Breast epithelium (tissue), 4 donors: ENCODE results near the gene GMDS. TPM values are rescaled to one million over a fixed set of nuclear protein-coding genes. Genes with fewer than 3 reads are reported as not detected.
A peak's percentile ranks its signal among the peaks of the same experiment; 100 is the strongest.

Source experiments
- DNase-seq, 2 donors: peaks; one replicate each; pipeline ENCODE4 v3.0.0-alpha.2; 2019; ENCODE audit warnings: low spot score in 2 of 2
- H3K27ac ChIP-seq, 2 donors: fragments of 200-600 bp; sonication (generic) in 1 of 2; one replicate each; pipeline ENCODE4 v1.5.1; 2016 to 2019; ENCODE audit warnings: mild to moderate bottlenecking in 1 of 2
- H3K27me3 ChIP-seq, 2 donors: fragments of 200-600 bp; sonication (generic) in 1 of 2; one replicate each; pipeline versions ENCODE4 v1.5.1 to v1.6.0; 2017 to 2019; ENCODE audit warnings: control low read depth in 1 of 2, mild to moderate bottlenecking in 1 of 2
- H3K36me3 ChIP-seq: fragments of 200-600 bp; one replicate; pipeline ENCODE4 v1.5.1; 2019
- H3K4me1 ChIP-seq, 2 donors: fragments of 200-600 bp; sonication (generic); one replicate each; pipeline ENCODE4 v1.5.1; 2016 to 2019; ENCODE audit warnings: control low read depth in 1 of 2
- H3K4me3 ChIP-seq, 3 donors: fragments of 200-600 bp; sonication (generic); 1 replicate in 2 of 3; 2 replicates in 1 of 3; pipeline ENCODE4 v1.5.1; 2016 to 2019; ENCODE audit warnings: mild to moderate bottlenecking in 3 of 3, moderate library complexity in 2 of 3
- H3K9me3 ChIP-seq, 2 donors: fragments of 200-600 bp; sonication (generic) in 1 of 2; one replicate each; pipeline ENCODE4 v1.5.1; 2016 to 2019; ENCODE audit warnings: control low read depth in 1 of 2
- CTCF ChIP-seq, 3 donors: fragments of 450-650 bp; IDR thresholded peaks; one replicate each; pipeline ENCODE4 v1.5.1; 2016 to 2017; ENCODE audit warnings: antibody characterized with exemption in 3 of 3, mild to moderate bottlenecking in 3 of 3, moderate library complexity in 3 of 3
- POLR2A ChIP-seq: fragments of 450-650 bp; IDR thresholded peaks from one replicate; pipeline ENCODE4 v1.6.1; 2016; ENCODE audit warnings: antibody characterized with exemption, mild to moderate bottlenecking, moderate library complexity
- POLR2AphosphoS5 ChIP-seq, 3 donors: sonication (generic); formaldehyde crosslinking; IDR thresholded peaks; one replicate each; pipeline ENCODE4 v1.6.1; 2017; ENCODE audit warnings: antibody characterized with exemption in 3 of 3
- intact Hi-C: fragments of 100-400 bp; cut with DNase I; formaldehyde crosslinking; loops from one replicate; pipeline ENCODE4 v1.15.1; 2023; ENCODE audit warnings: low total_unique reads
- total RNA-seq, 3 donors: library from RNA; depleted of rRNA; stranded (reverse); fragments of >200 nt; gene quantifications; one replicate each; pipeline ENCODE4 v1.1.0, GENCODE V29; 2016

Gene GMDS
- total RNA-seq, 3 donors from 2014 or later: 7.5 to 29.2 (median 17.0) TPM

GRCh38 chr6:1627827-1628560 lies 617.4 kb downstream of the GMDS start:
- no peak for DNase-seq
- Histone ChIP-seq H3K4me1 (no peaks in the 10 kb centered on the region), H3K27me3 (peaks cover 0 to 6% of the 10 kb centered on the region in 2 donors), H3K4me3 (no peak overlapping the region), H3K9me3 (no peaks in the 10 kb centered on the region), H3K36me3 (no peaks in the 10 kb centered on the region), H3K27ac (no peak overlapping the region)
- TF ChIP-seq POLR2A: no peak
- no peak for TF ChIP-seq CTCF (IDR thresholded peaks at IDR 0.05)
- TF ChIP-seq POLR2AphosphoS5 (IDR thresholded peaks at IDR 0.05): no peak
- intact Hi-C loops: loop anchor here (2.0 kb wide), 1 partner anchor 37 kb away; no protein-coding TSS in a partner anchor

- TF ChIP-seq POLR2A: no peak
- no peak for TF ChIP-seq POLR2AphosphoS5 (IDR thresholded peaks at IDR 0.05)
- no peak for TF ChIP-seq CTCF (IDR thresholded peaks at IDR 0.05)
- H3K27ac ChIP-seq: no peak overlapping the region
- H3K4me1 ChIP-seq: no peaks in the 10 kb centered on the region
- H3K36me3 ChIP-seq: no peaks in the 10 kb centered on the region
- intact Hi-C loops: no loop called here
- no peak for DNase-seq
- H3K27me3 ChIP-seq: peaks cover 0 to 6% of the 10 kb centered on the region in 2 donors
- no peak overlapping the region for H3K4me3 ChIP-seq
- no peaks in the 10 kb centered on the region for H3K9me3 ChIP-seq
These were observed 618.9 kb downstream of the GMDS start for GRCh38 chr6:1626481-1626880.

GRCh38 chr6:1625794-1626435 lies 619.5 kb downstream of the GMDS start:
- H3K4me1 ChIP-seq: no peaks in the 10 kb centered on the region
- H3K27me3 ChIP-seq: peaks cover 0 to 6% of the 10 kb centered on the region in 2 donors
- H3K27ac ChIP-seq: no peak overlapping the region
- no peak for DNase-seq
- no peaks in the 10 kb centered on the region for H3K36me3 ChIP-seq
- intact Hi-C loops: no loop called here
- TF ChIP-seq POLR2A (no peak), POLR2AphosphoS5 (IDR thresholded peaks at IDR 0.05) (no peak), CTCF (IDR thresholded peaks at IDR 0.05) (no peak)
- no peaks in the 10 kb centered on the region for H3K9me3 ChIP-seq
- no peak overlapping the region for H3K4me3 ChIP-seq

GRCh38 chr6:1624851-1625781 lies 620.3 kb downstream of the GMDS start:
- H3K27ac ChIP-seq: peak overlapping the region in 1 of 2 donors; percentile 55
- H3K36me3 ChIP-seq: no peaks in the 10 kb centered on the region

More at GRCh38 chr6:1624851-1625781, 620.3 kb downstream of the GMDS start:
- intact Hi-C loops: no loop called here
- H3K27me3 ChIP-seq: peaks cover 0 to 6% of the 10 kb centered on the region in 2 donors
- H3K4me1 ChIP-seq: no peaks in the 10 kb centered on the region
- H3K9me3 ChIP-seq: no peaks in the 10 kb centered on the region
- H3K4me3 ChIP-seq: peak overlapping the region; percentile 60 to 87 (median 70)
- no peak for DNase-seq
- TF ChIP-seq CTCF (IDR thresholded peaks at IDR 0.05) (no peak), POLR2AphosphoS5 (IDR thresholded peaks at IDR 0.05) (no peak), POLR2A (no peak)
